Measurements from ENCODE around the gene ADSS2. TPM values are rescaled to one million over a fixed set of nuclear protein-coding genes. Genes with fewer than 3 reads are reported as not detected.
A peak's percentile ranks its signal among the peaks of the same experiment; 100 is the strongest.
"Not testable (repeated sequence)": the region's sequence is repeated elsewhere in the genome, so short reads cannot be mapped to it uniquely, and the experiment has no call there.

The ADSS2 gene
- total RNA-seq, 1 donor from 2014 or later, result 38.7 TPM

DNA sequence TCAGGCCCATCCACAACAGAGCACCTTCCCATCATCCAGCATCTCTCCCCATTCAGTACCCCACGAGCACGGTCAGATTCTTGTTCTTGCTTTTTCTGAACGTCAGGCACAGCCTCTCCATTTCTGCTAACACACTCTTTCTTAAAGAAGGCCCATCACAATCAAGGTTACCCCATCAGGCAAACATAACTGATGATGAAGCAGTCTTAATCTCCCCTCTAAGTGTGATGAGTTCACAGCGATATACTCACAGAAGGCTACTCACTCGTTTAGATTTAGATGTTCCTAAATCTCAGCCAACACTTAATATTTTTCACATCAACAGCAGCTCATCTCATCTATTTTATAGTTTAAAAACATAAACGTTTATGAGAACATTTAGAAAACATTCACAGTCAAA is 75.6 kb downstream of the ADSS2 start:
- DNase-seq (ENCODE audit: extremely low spot score, unreplicated experiment), result no peak
- no peak overlapping the region for H3K27ac Mint-ChIP-seq
- no peak overlapping the region for H3K4me3 Mint-ChIP-seq
- TF ChIP-seq, protein P1, sequence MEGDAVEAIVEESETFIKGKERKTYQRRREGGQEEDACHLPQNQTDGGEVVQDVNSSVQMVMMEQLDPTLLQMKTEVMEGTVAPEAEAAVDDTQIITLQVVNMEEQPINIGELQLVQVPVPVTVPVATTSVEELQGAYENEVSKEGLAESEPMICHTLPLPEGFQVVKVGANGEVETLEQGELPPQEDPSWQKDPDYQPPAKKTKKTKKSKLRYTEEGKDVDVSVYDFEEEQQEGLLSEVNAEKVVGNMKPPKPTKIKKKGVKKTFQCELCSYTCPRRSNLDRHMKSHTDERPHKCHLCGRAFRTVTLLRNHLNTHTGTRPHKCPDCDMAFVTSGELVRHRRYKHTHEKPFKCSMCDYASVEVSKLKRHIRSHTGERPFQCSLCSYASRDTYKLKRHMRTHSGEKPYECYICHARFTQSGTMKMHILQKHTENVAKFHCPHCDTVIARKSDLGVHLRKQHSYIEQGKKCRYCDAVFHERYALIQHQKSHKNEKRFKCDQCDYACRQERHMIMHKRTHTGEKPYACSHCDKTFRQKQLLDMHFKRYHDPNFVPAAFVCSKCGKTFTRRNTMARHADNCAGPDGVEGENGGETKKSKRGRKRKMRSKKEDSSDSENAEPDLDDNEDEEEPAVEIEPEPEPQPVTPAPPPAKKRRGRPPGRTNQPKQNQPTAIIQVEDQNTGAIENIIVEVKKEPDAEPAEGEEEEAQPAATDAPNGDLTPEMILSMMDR (conservative IDR thresholded peaks at IDR 0.05), result no peak
- H3K36me3 Mint-ChIP-seq, result no peaks in the 10 kb centered on the region
- H3K9me3 Mint-ChIP-seq, result no peaks in the 10 kb centered on the region
- no peaks in the 10 kb centered on the region for H3K4me1 Mint-ChIP-seq (ENCODE audit: unreplicated experiment)
- H3K27me3 Mint-ChIP-seq, result no peaks in the 10 kb centered on the region

DNA sequence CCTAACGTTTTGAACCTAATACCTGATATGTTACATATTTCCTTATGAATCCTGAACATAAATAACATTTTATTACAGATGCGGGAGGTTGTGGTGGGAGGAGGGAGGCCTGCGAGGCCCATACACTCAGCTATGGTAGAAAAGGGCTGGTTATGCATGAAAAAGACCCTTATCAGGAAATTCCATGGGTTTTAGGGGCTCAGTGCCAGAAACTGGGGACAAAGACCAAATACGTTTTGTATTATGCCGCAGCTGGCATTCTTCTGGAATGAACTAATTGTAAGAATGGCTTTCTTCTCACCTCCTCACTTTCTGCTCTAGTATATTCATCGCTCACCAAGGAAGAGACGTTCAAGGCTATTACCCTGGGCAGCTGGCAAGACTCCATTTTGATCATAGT is 76.7 kb downstream of the ADSS2 start:
- H3K36me3 Mint-ChIP-seq, result no peaks in the 10 kb centered on the region
- no peaks in the 10 kb centered on the region for H3K27me3 Mint-ChIP-seq
- no peak for DNase-seq (ENCODE audit: extremely low spot score, unreplicated experiment)
- H3K27ac Mint-ChIP-seq, result no peak overlapping the region
- no peaks in the 10 kb centered on the region for H3K9me3 Mint-ChIP-seq
- H3K4me3 Mint-ChIP-seq, result no peak overlapping the region
- TF ChIP-seq, protein P1 (conservative IDR thresholded peaks at IDR 0.05), result no peak
- no peaks in the 10 kb centered on the region for H3K4me1 Mint-ChIP-seq (ENCODE audit: unreplicated experiment)

DNA sequence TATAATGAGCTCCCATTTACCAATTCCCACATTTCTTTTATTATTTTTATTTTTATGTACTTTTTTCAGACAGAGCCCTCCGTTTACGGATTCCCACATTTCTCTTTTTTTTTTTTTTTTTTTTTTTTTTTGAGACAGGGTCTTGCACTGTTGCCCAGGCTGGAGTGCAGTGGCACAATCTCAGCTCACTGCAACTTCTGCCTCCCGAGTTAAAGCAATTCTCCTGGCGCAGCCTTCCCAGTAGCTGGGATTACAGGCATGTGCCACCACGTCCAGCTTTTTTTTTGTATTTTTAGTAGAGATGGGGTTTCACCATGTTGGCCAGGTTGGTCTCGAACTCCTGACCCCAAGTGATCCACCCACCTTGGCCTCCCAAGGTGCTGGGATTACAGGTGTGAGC is 77.2 kb downstream of the ADSS2 start:
- H3K9me3 Mint-ChIP-seq; H3K4me1 Mint-ChIP-seq (ENCODE audit: unreplicated experiment); H3K4me3 Mint-ChIP-seq; H3K36me3 Mint-ChIP-seq; DNase-seq (ENCODE audit: extremely low spot score, unreplicated experiment); H3K27me3 Mint-ChIP-seq; H3K27ac Mint-ChIP-seq: not testable (repeated sequence)

DNA sequence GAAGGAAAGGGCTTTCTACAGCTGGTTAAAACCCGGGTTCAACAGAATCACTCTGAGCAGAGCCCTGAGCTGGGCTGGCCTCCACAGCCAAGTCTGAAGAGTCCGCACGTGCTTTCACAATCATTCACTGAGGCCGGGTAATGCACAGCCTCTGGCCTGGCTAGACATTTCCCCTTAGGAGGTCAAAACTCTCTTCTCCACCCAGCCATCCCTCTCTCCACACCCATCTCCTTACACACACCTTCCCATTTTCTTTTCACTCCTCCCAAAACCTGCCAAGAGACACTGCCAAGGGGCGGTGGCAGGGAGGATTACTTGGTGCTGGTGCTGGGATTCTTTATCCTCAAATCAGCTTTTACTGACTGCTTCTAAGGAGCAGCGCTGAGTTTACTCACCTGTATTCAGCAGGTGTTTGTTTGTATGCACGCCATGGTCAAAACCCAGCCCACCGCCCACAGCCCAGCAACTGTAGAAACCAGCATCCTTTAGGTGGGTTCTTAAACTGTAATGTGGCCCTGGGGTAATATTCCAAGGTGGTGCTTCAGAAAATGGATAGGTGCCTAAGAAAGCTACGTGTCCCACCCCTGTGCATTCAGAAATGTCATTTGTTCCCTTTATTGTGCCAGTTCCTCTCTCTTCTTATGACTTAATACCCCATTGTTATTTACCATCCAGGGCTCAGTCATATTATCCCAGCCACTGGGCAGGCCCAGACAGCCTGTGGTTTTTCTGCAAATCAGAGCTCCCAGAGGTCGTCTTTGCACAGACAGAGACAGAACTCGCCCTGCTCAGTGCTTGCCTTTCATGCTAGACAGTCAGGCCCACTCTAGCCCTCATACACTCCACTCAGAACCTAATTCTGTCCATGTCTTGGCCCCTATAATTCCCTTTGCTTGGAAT is 80.2 kb downstream of the ADSS2 start:
- Mint-ChIP-seq H3K27me3 (no peaks in the 10 kb centered on the region), H3K4me3 (no peak overlapping the region), H3K36me3 (no peaks in the 10 kb centered on the region), H3K27ac (no peak overlapping the region), H3K4me1 (ENCODE audit: unreplicated experiment) (no peaks in the 10 kb centered on the region), H3K9me3 (peaks cover 4% of the 10 kb centered on the region)
- no peak for DNase-seq (ENCODE audit: extremely low spot score, unreplicated experiment)
- TF ChIP-seq, protein P1 (conservative IDR thresholded peaks at IDR 0.05), result no peak

DNA sequence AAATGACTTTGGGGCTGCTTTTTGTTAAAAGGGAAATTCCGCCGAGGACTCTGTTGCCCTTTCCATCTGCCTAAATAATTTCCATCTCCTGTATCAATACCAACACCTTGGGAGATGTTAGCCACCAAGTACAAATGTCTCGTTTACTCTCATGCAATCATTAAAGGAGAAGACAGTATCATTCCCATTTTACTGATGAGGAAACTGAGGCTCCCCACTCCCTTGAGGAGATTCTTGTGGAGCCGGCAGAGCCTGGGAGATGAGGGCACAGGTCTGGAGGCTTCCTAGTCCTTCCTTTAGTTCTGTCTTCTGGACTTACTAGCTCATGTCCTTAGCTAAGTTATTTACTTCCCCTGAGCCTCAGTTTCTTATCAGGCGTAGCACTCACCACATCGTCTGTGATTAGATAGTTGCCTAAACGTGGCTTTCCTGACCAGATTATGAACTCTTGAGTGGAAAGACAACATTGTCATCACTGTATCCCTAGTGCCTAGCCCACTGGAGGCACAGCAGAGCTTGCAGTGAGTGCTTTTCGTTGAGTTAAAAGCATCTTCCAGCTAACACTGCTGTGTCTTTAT is 81.6 kb downstream of the ADSS2 start:
- Mint-ChIP-seq H3K27ac (peak overlapping the region; percentile 36), H3K9me3 (peaks cover 4% of the 10 kb centered on the region), H3K27me3 (no peaks in the 10 kb centered on the region), H3K4me3 (no peak overlapping the region), H3K36me3 (no peaks in the 10 kb centered on the region), H3K4me1 (ENCODE audit: unreplicated experiment) (no peaks in the 10 kb centered on the region)
- TF ChIP-seq, protein P1 (conservative IDR thresholded peaks at IDR 0.05), result no peak
- no peak for DNase-seq (ENCODE audit: extremely low spot score, unreplicated experiment)
